Psoas muscle (tissue), 8 donors: ENCODE data around the gene MEG3. TPM values are rescaled to one million over a fixed set of nuclear protein-coding genes. Genes with fewer than 3 reads are reported as not detected.

ENCODE experiments used
- ATAC-seq, 4 donors: fragments of 200-7000 bp; cut with Tn5 transposase; one replicate each; pipeline ENCODE4 v1.9.1; 2020; ENCODE audit warnings: moderate library complexity in 3 of 4, mild to moderate bottlenecking in 2 of 4
- DNase-seq, 2 donors: peaks; one replicate each; pipeline ENCODE4 v3.0.0-alpha.2; 2020
- H3K27ac ChIP-seq: fragments of 200-600 bp; one replicate; pipeline ENCODE4 v1.8.0; 2022
- H3K27me3 ChIP-seq, 3 donors: fragments of 200-600 bp in 1 of 3; one replicate each; pipeline versions ENCODE4 v1.6.1 to v1.8.0; 2013 to 2022; ENCODE audit warnings: low read length in 2 of 3, mild to moderate bottlenecking in 2 of 3, moderate library complexity in 1 of 3; ENCODE audit not compliant: insufficient read depth in 3 of 3
- H3K36me3 ChIP-seq, 2 donors: fragments of 200-600 bp in 1 of 2; one replicate each; pipeline versions ENCODE4 v1.6.1 to v1.8.0; 2013 to 2022; ENCODE audit warnings: low read depth in 1 of 2, mild to moderate bottlenecking in 1 of 2, moderate library complexity in 1 of 2; ENCODE audit not compliant: insufficient read depth in 1 of 2
- H3K4me1 ChIP-seq: fragments of 200-600 bp; one replicate; pipeline ENCODE4 v1.8.0; 2022
- H3K4me3 ChIP-seq: fragments of 200-600 bp; one replicate; pipeline ENCODE4 v1.8.0; 2022; ENCODE audit warnings: mild to moderate bottlenecking
- H3K9me3 ChIP-seq: fragments of 200-600 bp; one replicate; pipeline ENCODE4 v1.8.0; 2022
- CTCF ChIP-seq: fragments of 200-600 bp; IDR thresholded peaks from one replicate; pipeline ENCODE4 v1.8.0; 2022; ENCODE audit warnings: antibody characterized with exemption
- WGBS, 3 donors: extraction: QIAGEN DNeasy Blood & Tissue Kit; methylation state at CpG; one replicate each; pipeline versions ENCODE4 v1.1.6 to v1.1.7; 2013; 5-methylcytosine and 5-hydroxymethylcytosine counted together
- intact Hi-C, 2 donors: fragments of 100-400 bp; cut with DNase I; formaldehyde crosslinking; loops; one replicate each; pipeline versions ENCODE4 v1.11.0 to v1.14.2; 2022
- polyA plus RNA-seq, 3 donors: library from polyadenylated mRNA; stranded (reverse); fragments of 200-250 nt; gene quantifications; one replicate each; pipeline ENCODE4 v1.2.3, GENCODE V29; 2013
- total RNA-seq, 4 donors: library from RNA; stranded (reverse); fragmentation: NEBNext Ultra II Directional in 2 of 4; extraction: Animal tissue kit (Norgen Biotek cat#: 25700) in 2 of 4; gene quantifications; one replicate each; pipeline versions ENCODE4 v1.2.1 to v1.2.4, GENCODE V29; 2021 to 2023
- donor health status: healthy with polysubstance abuse.
- donor health status: DM: no; HTN: no; CAD: no; lungs with moderate emphysema.
- donor health status: Bipolar disorder and iron deficiency.
- donor health status: healthy.
- donor health status: DM: yes; HTN: yes; CAD: no.
- donor health status: DM: no; HTN: no; CAD: no.
- donor health status: DM: no; HTN: no; CAD: no.
- donor health status: DM: yes; HTN: yes; CAD: no.

MEG3 gene
- total and polyA plus RNA-seq, 7 donors = 17.8 to 52.6 (median 24.9) TPM

GRCh38 chr14:100907240-100907639 lies 81.3 kb downstream of the MEG3 start:
- Histone ChIP-seq H3K27ac (no peak overlapping the region), H3K36me3 (no peaks in the 10 kb centered on the region), H3K27me3 (peaks cover 0 to 41% (median 4%) of the 10 kb centered on the region in 3 donors), H3K9me3 (no peaks in the 10 kb centered on the region), H3K4me3 (no peak overlapping the region), H3K4me1 (no peaks in the 10 kb centered on the region)
- intact Hi-C loops = loop anchor here in 1 of 2 donors (10.0 kb wide), 1 partner anchor 472 kb away; no protein-coding TSS in a partner anchor
- WGBS, 3 donors = 79 to 86% (median 83%) methylated on average over 8 of the region's 8 CpGs
- no peak for TF ChIP-seq CTCF
- ATAC-seq (no peak), DNase-seq (no peak)

GRCh38 chr14:100909439-100909838 lies 83.5 kb downstream of the MEG3 start:
- H3K4me1 ChIP-seq = no peaks in the 10 kb centered on the region
- peaks cover 0 to 31% (median under 1%) of the 10 kb centered on the region in 3 donors for H3K27me3 ChIP-seq
- TF ChIP-seq CTCF = no peak
- H3K36me3 ChIP-seq = no peaks in the 10 kb centered on the region
- no peaks in the 10 kb centered on the region for H3K9me3 ChIP-seq
- DNase-seq (no peak), ATAC-seq (no peak)
- WGBS, 3 donors = 76 to 92% (median 78%) methylated on average over 9 of the region's 9 CpGs
- intact Hi-C loops = loop anchor here in 1 of 2 donors (10.0 kb wide), 1 partner anchor 475 kb away; no protein-coding TSS in a partner anchor
- no peak overlapping the region for H3K27ac ChIP-seq
- no peak overlapping the region for H3K4me3 ChIP-seq

Other genes with a start within 250 kb of the MEG3 start
- 1 to 10 TPM in 2 of 4 donors, under 1 TPM in 2; 0.13 to 1.0 (median 0.91) TPM for gene BEGAIN, start 238.7 kb upstream of the MEG3 start, total RNA-seq
- under 1 TPM in 2 of 3 donors, not detected in 1; 0.08 to 0.14 TPM for gene BEGAIN, start 238.7 kb upstream of the MEG3 start, polyA plus RNA-seq
- 10 to 100 TPM; 12.1 to 39.9 (median 25.3) TPM for gene DLK1, start 99.2 kb upstream of the MEG3 start, total RNA-seq
- 10 to 100 TPM in 1 of 3 donors, 1 to 10 TPM in 2; 2.6 to 10.7 (median 9.2) TPM for gene DLK1, start 99.2 kb upstream of the MEG3 start, polyA plus RNA-seq
- gene RTL1, start 77.6 kb downstream of the MEG3 start, total RNA-seq = not detected
- under 1 TPM in 1 of 3 donors, not detected in 2; 0.01 TPM for gene RTL1, start 77.6 kb downstream of the MEG3 start, polyA plus RNA-seq